GM10248 (cell line): ENCODE data around the gene CLCN1.
"Not testable (repeated sequence)": the region's sequence is repeated elsewhere in the genome, so short reads cannot be mapped to it uniquely, and the experiment has no call there.

Source experiments
- CTCF ChIA-PET: fragments of 300-600 bp; sonication (Branson Sonifier 250); formaldehyde crosslinking; extraction: SDS; loops from one replicate; lab custom pipeline; 2021; ENCODE audit warnings: antibody characterized with exemption; lab: Yijun Ruan, JAX
- POLR2A ChIA-PET: fragments of 350-650 bp; sonication (Branson Sonifier 250); formaldehyde crosslinking; extraction: SDS; loops from one replicate; lab custom pipeline; 2020; ENCODE audit warnings: antibody characterized with exemption; lab: Yijun Ruan, JAX
- DNase-seq: peaks from one replicate; pipeline ENCODE4 v3.0.0; 2012; ENCODE audit errors: extremely low spot score
- TF ChIP-seq, protein P1 (sequence below): IDR thresholded peaks from 2 replicates; pipeline ENCODE4 v1.5.1; 2012; ENCODE audit warnings: mild to moderate bottlenecking, low read depth; ENCODE audit errors: extremely low read depth, missing control alignments, control extremely low read depth

Gene CLCN1

DNA sequence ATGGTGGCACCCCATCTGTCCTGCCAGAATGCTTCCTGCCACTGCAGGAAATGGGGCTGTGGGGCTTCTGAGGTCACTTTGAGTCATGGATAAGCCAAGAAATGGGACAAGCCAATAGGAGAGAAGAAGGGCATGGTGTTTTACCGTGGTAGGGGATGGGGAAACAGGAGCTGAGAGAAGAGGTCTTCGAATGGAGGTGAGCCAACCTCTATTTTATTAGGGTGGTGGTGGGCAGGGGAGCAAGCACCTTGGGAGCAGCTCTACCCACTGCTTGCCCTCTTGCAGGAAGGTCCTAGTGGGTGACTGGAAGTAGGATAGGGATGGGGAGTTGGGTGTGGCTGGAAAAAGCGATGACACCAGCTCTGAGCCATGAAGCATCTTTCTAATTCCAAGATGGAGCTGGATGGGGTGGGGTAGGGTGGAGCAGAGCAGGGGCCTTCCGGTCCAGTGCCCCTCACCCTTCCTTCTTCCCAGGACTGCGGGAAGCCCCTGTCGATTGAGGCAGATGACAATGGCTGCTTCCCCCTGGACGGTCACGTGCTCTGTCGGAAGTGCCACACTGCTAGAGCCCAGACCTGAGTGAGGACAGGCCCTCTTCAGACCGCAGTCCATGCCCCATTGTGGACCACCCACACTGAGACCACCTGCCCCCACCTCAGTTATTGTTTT lies 74.3 kb downstream of the CLCN1 start:
- POLR2A ChIA-PET, result no interaction called here
- TF ChIP-seq, protein P1, sequence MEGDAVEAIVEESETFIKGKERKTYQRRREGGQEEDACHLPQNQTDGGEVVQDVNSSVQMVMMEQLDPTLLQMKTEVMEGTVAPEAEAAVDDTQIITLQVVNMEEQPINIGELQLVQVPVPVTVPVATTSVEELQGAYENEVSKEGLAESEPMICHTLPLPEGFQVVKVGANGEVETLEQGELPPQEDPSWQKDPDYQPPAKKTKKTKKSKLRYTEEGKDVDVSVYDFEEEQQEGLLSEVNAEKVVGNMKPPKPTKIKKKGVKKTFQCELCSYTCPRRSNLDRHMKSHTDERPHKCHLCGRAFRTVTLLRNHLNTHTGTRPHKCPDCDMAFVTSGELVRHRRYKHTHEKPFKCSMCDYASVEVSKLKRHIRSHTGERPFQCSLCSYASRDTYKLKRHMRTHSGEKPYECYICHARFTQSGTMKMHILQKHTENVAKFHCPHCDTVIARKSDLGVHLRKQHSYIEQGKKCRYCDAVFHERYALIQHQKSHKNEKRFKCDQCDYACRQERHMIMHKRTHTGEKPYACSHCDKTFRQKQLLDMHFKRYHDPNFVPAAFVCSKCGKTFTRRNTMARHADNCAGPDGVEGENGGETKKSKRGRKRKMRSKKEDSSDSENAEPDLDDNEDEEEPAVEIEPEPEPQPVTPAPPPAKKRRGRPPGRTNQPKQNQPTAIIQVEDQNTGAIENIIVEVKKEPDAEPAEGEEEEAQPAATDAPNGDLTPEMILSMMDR, result no peak
- CTCF ChIA-PET, result interaction anchor here (0.6 to 1.5 kb wide), 3 partner anchors 10 to 150 kb away, joined by 3 to 4 read pairs (median 3); no protein-coding TSS in a partner anchor
- DNase-seq, result no peak

GRCh38 chr7:143390773-143391317 lies 74.9 kb downstream of the CLCN1 start:
- CTCF ChIA-PET, result interaction anchor here (0.6 to 1.5 kb wide), 3 partner anchors 10 to 150 kb away, joined by 3 to 4 read pairs (median 3); no protein-coding TSS in a partner anchor
- TF ChIP-seq, protein P1, result no peak
- POLR2A ChIA-PET, result no interaction called here

DNA sequence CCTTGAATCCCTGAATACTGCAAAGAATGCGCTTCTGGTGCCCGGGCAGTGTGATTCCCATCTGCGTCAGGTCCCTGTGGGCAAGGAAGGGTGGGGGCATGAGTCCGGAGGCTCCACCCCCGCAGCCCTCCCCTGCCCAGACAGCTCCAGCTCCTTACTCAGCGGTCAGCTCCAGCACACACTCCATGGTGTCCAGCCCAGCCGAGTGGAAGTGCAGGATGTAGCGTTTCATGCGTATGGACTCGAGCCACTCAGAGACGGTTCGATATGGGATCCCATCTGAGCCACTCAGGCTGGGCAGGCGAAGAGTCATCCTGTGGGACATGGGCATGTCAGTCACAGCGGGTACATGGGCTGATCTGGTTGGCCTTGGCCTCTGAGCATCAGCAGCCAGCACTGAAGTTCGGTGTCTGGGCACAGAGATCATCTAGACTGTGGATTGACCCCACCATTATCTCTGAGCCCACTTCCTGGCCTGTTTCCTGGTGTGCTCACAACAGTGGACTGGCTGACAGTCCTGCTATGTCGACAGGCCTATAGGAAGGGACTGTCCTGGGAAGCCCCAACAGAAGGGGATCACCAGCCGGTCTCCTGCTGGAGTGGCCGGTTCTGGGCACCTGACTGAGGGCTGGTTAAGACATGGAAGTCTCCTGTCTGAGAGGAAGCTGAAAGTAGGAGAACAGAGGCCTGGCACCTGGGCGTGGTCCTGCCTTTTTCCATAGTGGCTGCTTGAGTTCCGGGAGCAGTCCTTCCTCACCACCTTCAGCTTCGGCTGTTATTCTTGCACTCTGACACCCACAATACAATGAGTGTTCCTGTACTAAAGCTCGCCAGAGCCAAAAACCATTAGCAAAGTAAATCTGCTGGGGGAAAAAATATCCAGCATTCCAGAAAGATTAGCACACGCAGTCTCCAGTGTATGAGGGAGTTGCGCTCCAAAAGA lies 75.8 kb downstream of the CLCN1 start:
- TF ChIP-seq, protein P1, result no peak
- ChIA-PET POLR2A (no interaction called here), CTCF (interaction anchor here (1.0 to 2.4 kb wide), 3 partner anchors 11 to 151 kb away, joined by 3 to 7 read pairs (median 6); no protein-coding TSS in a partner anchor)
- DNase-seq, result no peak

More at GRCh38 chr7:143390773-143391317, 74.9 kb downstream of the CLCN1 start:
- DNase-seq, result no peak

GRCh38 chr7:143392427-143392826 lies 76.5 kb downstream of the CLCN1 start:
- POLR2A ChIA-PET, result interaction anchor here (0.6 kb wide), 1 partner anchor 16 kb away, joined by 4 read pairs; the partner anchor contains the start of gene EPHA1
- CTCF ChIA-PET, result interaction anchor here (1.3 to 2.4 kb wide), 3 partner anchors 12 to 152 kb away, joined by 3 to 7 read pairs (median 6); no protein-coding TSS in a partner anchor
- not testable (repeated sequence) for DNase-seq

DNA sequence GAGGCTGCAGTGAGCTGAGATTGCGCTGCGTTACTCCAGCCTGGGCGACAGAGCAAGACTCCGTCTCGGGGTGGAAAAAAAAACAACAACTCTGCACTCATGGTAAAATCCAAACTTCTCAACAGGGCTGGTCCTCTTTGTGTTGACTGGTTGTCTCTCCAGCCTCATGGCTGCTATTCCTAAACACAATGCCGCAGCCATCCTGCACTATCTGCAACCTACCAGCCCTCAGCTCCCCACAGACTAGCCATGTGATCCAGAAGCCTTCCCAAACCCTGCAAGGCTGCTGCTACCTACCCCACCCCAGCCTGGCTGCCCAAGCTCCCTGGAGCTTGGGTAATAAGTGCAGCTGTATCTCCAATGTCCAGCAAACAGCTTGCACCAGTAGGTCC lies 77.0 kb downstream of the CLCN1 start:
- CTCF ChIA-PET, result interaction anchor here (0.9 to 2.4 kb wide), 4 partner anchors 8 to 153 kb away, joined by 3 to 7 read pairs (median 5); no protein-coding TSS in a partner anchor
- DNase-seq, result no peak
- TF ChIP-seq, protein P1, result no peak
- POLR2A ChIA-PET, result interaction anchor here (0.6 kb wide), 1 partner anchor 16 kb away, joined by 4 read pairs; the partner anchor contains the start of gene EPHA1

- TF ChIP-seq, protein P1, result no peak
- POLR2A ChIA-PET, result no interaction called here
- DNase-seq, result no peak
- CTCF ChIA-PET, result interaction anchor here (0.9 to 2.4 kb wide), 5 partner anchors 9 to 153 kb away, joined by 3 to 7 read pairs (median 6); no protein-coding TSS in a partner anchor
Observed at GRCh38 chr7:143393267-143394041, 77.5 kb downstream of the CLCN1 start.
